ENCODE results near the gene EDEM2. TPM values are rescaled to one million over a fixed set of nuclear protein-coding genes. Genes with fewer than 3 reads are reported as not detected.

Gene EDEM2
- total and polyA plus RNA-seq, 2 of the 13 experiments (the other 11 are each of a cell fraction or from before 2014, with no cell fraction given), result 33.1 to 46.9 TPM

GRCh38 chr20:35092524-35093266 lies 54.4 kb downstream of the EDEM2 start, which contains the start of gene TRPC4AP (continued):
- TF ChIP-seq CEBPZ (IDR thresholded peaks at IDR 0.05; ENCODE audit: low read length) (no peak), DDIT3 (CRISPR knock-in tag; IDR thresholded peaks at IDR 0.05) (no peak; the same call in 1 of the 2 replicates), JDP2 (CRISPR knock-in tag; IDR thresholded peaks at IDR 0.05; ENCODE audit: borderline replicate concordance) (no peak; the same call in 1 of the 2 replicates), ZNF713 (CRISPR knock-in tag; IDR thresholded peaks at IDR 0.05) (0 out of 2 replicates have a peak, but pooled peaks have one; percentile 84), MTA1 (CRISPR knock-in tag; IDR thresholded peaks at IDR 0.05; ENCODE audit: borderline replicate concordance) (peak; percentile 97), ZNF546 (CRISPR knock-in tag; conservative IDR thresholded peaks at IDR 0.05) (0 out of 2 replicates have a peak, but pooled peaks have one; percentile 82), MBD4 (IDR thresholded peaks at IDR 0.05; ENCODE audit: borderline replicate concordance, low read length) (no peak), TP53 (CRISPR knock-in tag; conservative IDR thresholded peaks at IDR 0.05) (peak; percentile 95), ZNF431 (CRISPR knock-in tag; IDR thresholded peaks at IDR 0.05; ENCODE audit: borderline replicate concordance, low read depth) (no peak; the same call in 1 of the 2 replicates), FOXK2 (IDR thresholded peaks at IDR 0.05) (no peak; the same call in 1 of the 2 replicates), TRIM24 (CRISPR knock-in tag; IDR thresholded peaks at IDR 0.05) (no peak), ZNF724P (CRISPR knock-in tag; IDR thresholded peaks at IDR 0.05; ENCODE audit: borderline replicate concordance) (peak; percentile 97), ZNF850 (CRISPR knock-in tag; conservative IDR thresholded peaks at IDR 0.05) (no peak), ZNF501 (CRISPR knock-in tag; IDR thresholded peaks at IDR 0.05) (peak; percentile 98), ZNF720 (CRISPR knock-in tag; IDR thresholded peaks at IDR 0.05) (peak; percentile 77), THAP11 (CRISPR knock-in tag; IDR thresholded peaks at IDR 0.05) (peak; percentile 99), ZNF629 (CRISPR knock-in tag; conservative IDR thresholded peaks at IDR 0.05) (peak; percentile 56; the same call in 1 of the 2 replicates), NFYC (CRISPR knock-in tag; IDR thresholded peaks at IDR 0.05) (peak; percentile 34), PRPF4 (IDR thresholded peaks at IDR 0.05; ENCODE audit: low read depth, low read length, poor library complexity, severe bottlenecking) (no peak), NONO (IDR thresholded peaks at IDR 0.05) (no peak), NONO (CRISPR knock-in tag; conservative IDR thresholded peaks at IDR 0.05) (peak; percentile 98), SKI (IDR thresholded peaks at IDR 0.05; ENCODE audit: partially characterized antibody) (peak; percentile 92), TRAFD1 (CRISPR knock-in tag; IDR thresholded peaks at IDR 0.05; ENCODE audit: borderline replicate concordance) (no peak; the same call in 1 of the 2 replicates), ZBTB44 (CRISPR knock-in tag; IDR thresholded peaks at IDR 0.05) (0 out of 2 replicates have a peak, but pooled peaks have one; percentile 90)

Data from HepG2 (cell line).